HepG2 (cell line): ENCODE data around the gene RASSF4. TPM values are rescaled to one million over a fixed set of nuclear protein-coding genes. Genes with fewer than 3 reads are reported as not detected.

ENCODE experiments used
- EHMT2 ChIP-seq: fragments of 200-600 bp; sonication (generic); IDR thresholded peaks from 2 replicates; pipeline ENCODE4 v1.7.0; 2017; ENCODE audit warnings: antibody characterized with exemption, low read depth, low read length, borderline replicate concordance
- ESRRA ChIP-seq: sonication (generic); formaldehyde crosslinking; IDR thresholded peaks from 2 replicates; pipeline ENCODE4 v1.5.1; 2020; ENCODE audit warnings: mild to moderate bottlenecking, low read depth, missing genetic modification reagents
- ETV5 ChIP-seq: IDR thresholded peaks from 2 replicates; pipeline ENCODE4 v1.6.1; 2018; ENCODE audit warnings: missing biosample characterization, missing genetic modification reagents, inconsistent platforms, borderline replicate concordance
- KAT8 ChIP-seq: IDR thresholded peaks from 2 replicates; pipeline ENCODE4 v1.6.1; 2016; ENCODE audit warnings: missing genetic modification reagents, missing compliant biosample characterization
- MTF1 ChIP-seq: sonication (generic); formaldehyde crosslinking; IDR thresholded peaks from 2 replicates; pipeline ENCODE4 v1.5.0; 2020; ENCODE audit warnings: missing genetic modification reagents
- NONO ChIP-seq, 2 experiments: fragments of 450-650 bp in 1 of 2; sonication (generic) in 1 of 2; formaldehyde crosslinking in 1 of 2; IDR thresholded peaks in 1 of 2; conservative IDR thresholded peaks in 1 of 2; 2 replicates each; pipeline versions ENCODE4 v1.6.1 to v1.8.0; 2017 to 2022; ENCODE audit warnings: mild to moderate bottlenecking in 1 of 2, missing genetic modification reagents in 1 of 2, moderate library complexity in 1 of 2
- ZBTB20 ChIP-seq: sonication (generic); formaldehyde crosslinking; IDR thresholded peaks from 2 replicates; pipeline ENCODE4 v1.8.1; 2023; ENCODE audit warnings: missing genetic modification reagents, low read depth, mild to moderate bottlenecking, borderline replicate concordance
- ZMYM4 ChIP-seq: sonication (generic); formaldehyde crosslinking; IDR thresholded peaks from 2 replicates; pipeline ENCODE4 v1.8.1; 2023; ENCODE audit warnings: mild to moderate bottlenecking, missing genetic modification reagents
- ZNF10 ChIP-seq: sonication (generic); formaldehyde crosslinking; IDR thresholded peaks from 2 replicates; pipeline ENCODE4 v1.4.0; 2020; ENCODE audit warnings: mild to moderate bottlenecking, low read depth, missing genetic modification reagents, borderline replicate concordance
- ZNF260 ChIP-seq: sonication (generic); formaldehyde crosslinking; IDR thresholded peaks from 2 replicates; pipeline ENCODE4 v1.4.0; 2020; ENCODE audit warnings: missing genetic modification reagents, low read depth, mild to moderate bottlenecking, borderline replicate concordance
- ZNF292 ChIP-seq: sonication (generic); formaldehyde crosslinking; IDR thresholded peaks from 2 replicates; pipeline ENCODE4 v1.8.1; 2022; ENCODE audit warnings: mild to moderate bottlenecking, low read depth, missing genetic modification reagents, borderline replicate concordance
- ZNF652 ChIP-seq: IDR thresholded peaks from 2 replicates; pipeline ENCODE4 v1.6.1; 2016; ENCODE audit warnings: low read depth, borderline replicate concordance
- ZNF788 ChIP-seq: sonication (generic); formaldehyde crosslinking; IDR thresholded peaks from 2 replicates; pipeline ENCODE4 v1.5.0; 2020; ENCODE audit warnings: mild to moderate bottlenecking, missing genetic modification reagents, borderline replicate concordance
- ZNF878 ChIP-seq: sonication (generic); formaldehyde crosslinking; IDR thresholded peaks from 2 replicates; pipeline ENCODE4 v1.8.1; 2023; ENCODE audit warnings: mild to moderate bottlenecking, missing genetic modification reagents, moderate library complexity
- polyA plus RNA-seq, 8 experiments: library from polyadenylated mRNA; depleted of rRNA in 3 of 8; stranded (reverse) in 7 of 8; unstranded in 1 of 8; fragments of >200 nt; fragmentation: Illumina TruSeq in 4 of 8; extraction: Trizol in 4 of 8; gene quantifications; 2 replicates each; pipeline versions ENCODE4 v1.2.1 to v1.2.3, GENCODE V29; 2011 to 2016; ENCODE audit warnings: low read depth in 4 of 8, missing spikeins in 1 of 8, mixed read lengths in 1 of 8; ENCODE audit not compliant: insufficient read depth in 1 of 8
- total RNA-seq, 5 experiments: library from RNA; depleted of rRNA; stranded (reverse); fragments of >200 nt; fragmentation: Illumina TruSeq; extraction: Trizol; gene quantifications; 2 replicates each; pipeline ENCODE4 v1.2.3, GENCODE V29; 2016; ENCODE audit warnings: low read depth in 1 of 5
- TF ChIP-seq, protein P1 (sequence below), 2 experiments: fragments of 450-650 bp in 1 of 2; sonication (generic) in 1 of 2; formaldehyde crosslinking; IDR thresholded peaks; 2 replicates each; pipeline versions ENCODE4 v1.5.0 to v1.8.0; 2020 to 2022; ENCODE audit warnings: mild to moderate bottlenecking in 1 of 2, missing genetic modification reagents in 1 of 2
- TF ChIP-seq, protein P2 (sequence below): sonication (generic); formaldehyde crosslinking; IDR thresholded peaks from 2 replicates; pipeline ENCODE4 v1.4.0; 2020; ENCODE audit warnings: missing genetic modification reagents, mild to moderate bottlenecking, borderline replicate concordance
- TF ChIP-seq, protein P3 (sequence below): sonication (generic); formaldehyde crosslinking; conservative IDR thresholded peaks from 2 replicates; pipeline ENCODE4 v1.4.0; 2020; ENCODE audit warnings: missing genetic modification reagents
- TF ChIP-seq, protein P4 (sequence below): IDR thresholded peaks from 2 replicates; pipeline ENCODE4 v1.6.1; 2016; ENCODE audit warnings: missing biosample characterization, missing genetic modification reagents, low read depth
- TF ChIP-seq, protein P5 (sequence below): sonication (generic); formaldehyde crosslinking; IDR thresholded peaks from 2 replicates; pipeline ENCODE4 v1.4.0; 2020; ENCODE audit warnings: missing genetic modification reagents

RASSF4 gene
- total and polyA plus RNA-seq, 2 of the 13 experiments (the other 11 are each of a cell fraction or from before 2014, with no cell fraction given), result 34.0 to 51.7 TPM

DNA sequence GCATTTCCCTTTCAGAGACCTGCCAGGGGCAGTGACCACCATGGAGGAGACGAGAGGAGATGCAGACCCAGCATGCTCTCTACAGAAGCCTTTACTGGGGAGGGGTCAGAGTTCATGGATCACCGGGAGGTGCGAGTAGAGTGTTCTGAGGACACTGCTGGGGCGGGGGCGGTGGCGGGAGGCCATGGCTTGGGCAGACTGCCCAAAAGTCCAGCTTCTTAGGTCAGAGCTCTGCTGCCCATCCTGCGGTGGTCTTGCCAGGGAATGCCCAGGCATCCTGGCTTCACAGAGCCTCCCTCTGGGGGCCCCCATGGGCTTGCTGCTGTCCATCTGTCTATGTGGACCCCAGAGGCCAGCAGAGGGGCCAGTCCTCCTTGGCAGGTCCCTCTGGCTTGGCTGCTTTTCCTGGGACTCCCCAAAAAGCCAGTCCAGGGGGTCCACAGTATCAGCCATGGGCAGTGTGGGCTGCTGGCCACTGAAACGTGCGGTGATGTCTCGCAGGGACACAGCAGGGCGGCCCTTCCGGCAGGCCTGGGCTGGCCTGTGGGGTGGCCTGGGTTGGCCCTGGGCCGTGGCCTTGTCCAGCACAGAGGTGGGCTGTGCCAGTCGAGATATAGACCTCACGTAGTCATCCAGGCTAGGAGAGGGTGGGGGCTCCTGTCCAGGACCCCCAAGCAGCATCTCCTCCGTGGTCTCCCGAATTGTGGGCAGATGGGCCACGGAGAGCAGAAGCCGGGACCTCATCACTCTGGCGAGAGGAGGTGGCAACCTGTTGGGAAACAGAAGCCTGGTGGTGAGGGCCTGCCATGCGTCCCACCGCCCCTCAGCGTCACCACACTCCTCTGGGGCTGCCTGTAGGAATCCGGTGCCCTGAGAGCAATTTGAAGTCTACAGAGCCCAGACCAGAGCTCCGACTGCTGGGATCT, 17.9 kb downstream of the RASSF4 start (continued):
- no peak for TF ChIP-seq ZNF652
- TF ChIP-seq ZBTB20, result no peak; the same call in 1 of the 2 replicates
- TF ChIP-seq ZNF260 (CRISPR knock-in tag), result no peak
- TF ChIP-seq, protein P1, sequence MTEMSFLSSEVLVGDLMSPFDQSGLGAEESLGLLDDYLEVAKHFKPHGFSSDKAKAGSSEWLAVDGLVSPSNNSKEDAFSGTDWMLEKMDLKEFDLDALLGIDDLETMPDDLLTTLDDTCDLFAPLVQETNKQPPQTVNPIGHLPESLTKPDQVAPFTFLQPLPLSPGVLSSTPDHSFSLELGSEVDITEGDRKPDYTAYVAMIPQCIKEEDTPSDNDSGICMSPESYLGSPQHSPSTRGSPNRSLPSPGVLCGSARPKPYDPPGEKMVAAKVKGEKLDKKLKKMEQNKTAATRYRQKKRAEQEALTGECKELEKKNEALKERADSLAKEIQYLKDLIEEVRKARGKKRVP (CRISPR knock-in tag; IDR thresholded peaks at IDR 0.05), result peak in 1 of 2 experiments; percentile 6; a peak in 1 of 4 replicates
- TF ChIP-seq ZNF292 (CRISPR knock-in tag), result no peak
- TF ChIP-seq, protein P2, sequence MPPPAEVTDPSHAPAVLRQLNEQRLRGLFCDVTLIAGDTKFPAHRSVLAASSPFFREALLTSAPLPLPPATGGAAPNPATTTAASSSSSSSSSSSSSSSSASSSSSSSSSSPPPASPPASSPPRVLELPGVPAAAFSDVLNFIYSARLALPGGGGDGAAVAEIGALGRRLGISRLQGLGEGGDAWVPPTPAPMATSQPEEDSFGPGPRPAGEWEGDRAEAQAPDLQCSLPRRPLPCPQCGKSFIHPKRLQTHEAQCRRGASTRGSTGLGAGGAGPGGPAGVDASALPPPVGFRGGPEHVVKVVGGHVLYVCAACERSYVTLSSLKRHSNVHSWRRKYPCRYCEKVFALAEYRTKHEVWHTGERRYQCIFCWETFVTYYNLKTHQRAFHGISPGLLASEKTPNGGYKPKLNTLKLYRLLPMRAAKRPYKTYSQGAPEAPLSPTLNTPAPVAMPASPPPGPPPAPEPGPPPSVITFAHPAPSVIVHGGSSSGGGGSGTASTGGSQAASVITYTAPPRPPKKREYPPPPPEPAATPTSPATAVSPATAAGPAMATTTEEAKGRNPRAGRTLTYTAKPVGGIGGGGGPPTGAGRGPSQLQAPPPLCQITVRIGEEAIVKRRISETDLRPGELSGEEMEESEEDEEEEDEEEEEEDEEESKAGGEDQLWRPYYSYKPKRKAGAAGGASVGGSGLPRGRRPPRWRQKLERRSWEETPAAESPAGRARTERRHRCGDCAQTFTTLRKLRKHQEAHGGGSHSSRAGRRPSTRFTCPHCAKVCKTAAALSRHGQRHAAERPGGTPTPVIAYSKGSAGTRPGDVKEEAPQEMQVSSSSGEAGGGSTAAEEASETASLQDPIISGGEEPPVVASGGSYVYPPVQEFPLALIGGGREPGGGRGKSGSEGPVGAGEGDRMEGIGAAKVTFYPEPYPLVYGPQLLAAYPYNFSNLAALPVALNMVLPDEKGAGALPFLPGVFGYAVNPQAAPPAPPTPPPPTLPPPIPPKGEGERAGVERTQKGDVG, result no peak
- no peak for TF ChIP-seq ZNF10 (CRISPR knock-in tag)
- TF ChIP-seq KAT8 (CRISPR knock-in tag), result 0 out of 2 replicates have a peak, but pooled peaks have one; percentile 29
- TF ChIP-seq ETV5 (CRISPR knock-in tag), result 0 out of 2 replicates have a peak, but pooled peaks have one; percentile 39
- TF ChIP-seq, protein P3, sequence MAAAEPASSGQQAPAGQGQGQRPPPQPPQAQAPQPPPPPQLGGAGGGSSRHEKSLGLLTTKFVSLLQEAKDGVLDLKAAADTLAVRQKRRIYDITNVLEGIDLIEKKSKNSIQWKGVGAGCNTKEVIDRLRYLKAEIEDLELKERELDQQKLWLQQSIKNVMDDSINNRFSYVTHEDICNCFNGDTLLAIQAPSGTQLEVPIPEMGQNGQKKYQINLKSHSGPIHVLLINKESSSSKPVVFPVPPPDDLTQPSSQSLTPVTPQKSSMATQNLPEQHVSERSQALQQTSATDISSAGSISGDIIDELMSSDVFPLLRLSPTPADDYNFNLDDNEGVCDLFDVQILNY, result no peak
- no peak; the same call in 1 of the 2 replicates for TF ChIP-seq ZNF878
- no peak for TF ChIP-seq EHMT2
- TF ChIP-seq ZMYM4 (CRISPR knock-in tag), result no peak
- TF ChIP-seq MTF1 (CRISPR knock-in tag), result no peak
- TF ChIP-seq NONO (IDR thresholded peaks at IDR 0.05), result no peak
- peak; percentile 54; the same call in 1 of the 2 replicates for TF ChIP-seq NONO (CRISPR knock-in tag; conservative IDR thresholded peaks at IDR 0.05)
- peak; percentile 67; the same call in 1 of the 2 replicates for TF ChIP-seq ZNF788
- TF ChIP-seq ESRRA (CRISPR knock-in tag), result no peak
- TF ChIP-seq, protein P4, sequence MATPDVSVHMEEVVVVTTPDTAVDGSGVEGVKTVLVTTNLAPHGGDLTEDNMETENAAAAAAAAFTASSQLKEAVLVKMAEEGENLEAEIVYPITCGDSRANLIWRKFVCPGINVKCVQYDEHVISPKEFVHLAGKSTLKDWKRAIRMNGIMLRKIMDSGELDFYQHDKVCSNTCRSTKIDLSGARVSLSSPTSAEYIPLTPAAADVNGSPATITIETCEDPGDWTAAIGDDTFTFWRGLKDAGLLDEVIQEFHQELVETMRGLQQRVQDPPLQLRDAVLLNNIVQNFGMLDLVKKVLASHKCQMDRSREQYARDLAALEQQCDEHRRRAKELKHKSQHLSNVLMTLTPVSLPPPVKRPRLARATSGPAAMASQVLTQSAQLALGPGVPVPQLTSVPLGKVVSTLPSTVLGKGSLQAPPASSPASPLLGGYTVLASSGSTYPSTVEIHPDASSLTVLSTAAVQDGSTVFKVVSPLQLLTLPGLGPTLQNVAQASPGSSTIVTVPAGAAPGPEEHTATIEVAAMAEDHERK, result no peak
- TF ChIP-seq, protein P5, sequence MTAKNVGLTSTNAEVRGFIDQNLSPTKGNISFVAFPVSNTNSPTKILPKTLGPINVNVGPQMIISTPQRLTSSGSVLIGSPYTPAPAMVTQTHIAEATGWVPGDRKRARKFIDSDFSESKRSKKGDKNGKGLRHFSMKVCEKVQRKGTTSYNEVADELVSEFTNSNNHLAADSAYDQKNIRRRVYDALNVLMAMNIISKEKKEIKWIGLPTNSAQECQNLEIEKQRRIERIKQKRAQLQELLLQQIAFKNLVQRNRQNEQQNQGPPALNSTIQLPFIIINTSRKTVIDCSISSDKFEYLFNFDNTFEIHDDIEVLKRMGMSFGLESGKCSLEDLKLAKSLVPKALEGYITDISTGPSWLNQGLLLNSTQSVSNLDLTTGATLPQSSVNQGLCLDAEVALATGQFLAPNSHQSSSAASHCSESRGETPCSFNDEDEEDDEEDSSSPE (CRISPR knock-in tag), result no peak
